OCI-LY3 (cell line): ENCODE results near the gene BTD.
A peak's percentile ranks its signal among the peaks of the same experiment; 100 is the strongest.

ENCODE experiments used
- H2AFZ ChIP-seq: fragments of 200-600, 300-600 bp; shearing (Covaris generic); 2 replicates; pipeline ENCODE4 v1.6.0; 2014; ENCODE audit warnings: antibody characterized with exemption, low read depth, low read length
- H3K27ac ChIP-seq: fragments of 200-600, 300-600 bp; sonication (generic); 2 replicates; pipeline ENCODE4 v1.5.1; 2014; ENCODE audit warnings: mild to moderate bottlenecking, low read length, moderate library complexity, mixed read lengths
- H3K27me3 ChIP-seq: fragments of 200-600, 300-600 bp; sonication (generic); 2 replicates; pipeline ENCODE4 v1.6.1; 2014; ENCODE audit warnings: low read depth, low read length, mixed read lengths
- H3K36me3 ChIP-seq: fragments of 200-600, 300-600 bp; sonication (generic); replicated peaks from 2 replicates; pipeline ENCODE3; 2014; ENCODE audit warnings: low read depth, low read length, mixed read lengths
- H3K4me1 ChIP-seq: fragments of 300-600, 200-600 bp; sonication (generic); 2 replicates; pipeline ENCODE4 v1.6.1; 2014; ENCODE audit warnings: low read length, mixed read lengths
- H3K4me2 ChIP-seq: fragments of 200-600, 300-600 bp; sonication (generic); 2 replicates; pipeline ENCODE4 v1.6.1; 2014; ENCODE audit warnings: low read length, mixed read lengths
- H3K4me3 ChIP-seq: fragments of 300-600, 200-600 bp; sonication (generic); 2 replicates; pipeline ENCODE4 v1.5.1; 2014; ENCODE audit warnings: antibody characterized with exemption, mild to moderate bottlenecking, low read length, moderate library complexity
- H3K79me2 ChIP-seq: fragments of 300-600, 200-600 bp; shearing (Covaris generic); 2 replicates; pipeline ENCODE4 v1.6.1; 2014; ENCODE audit warnings: mild to moderate bottlenecking, low read length, mixed read lengths
- H3K9ac ChIP-seq: fragments of 300-600, 200-600 bp; shearing (Covaris generic); 2 replicates; pipeline ENCODE4 v1.6.0; 2014; ENCODE audit warnings: mild to moderate bottlenecking, low read length, moderate library complexity
- H3K9me3 ChIP-seq: fragments of 200-600, 300-600 bp; shearing (Covaris generic); 2 replicates; pipeline ENCODE4 v1.6.1; 2014; ENCODE audit warnings: low read length, mixed read lengths; ENCODE audit not compliant: insufficient read depth
- H4K20me1 ChIP-seq: fragments of 200-600, 300-600 bp; sonication (generic); 2 replicates; pipeline ENCODE4 v1.6.1; 2016; ENCODE audit warnings: low read length, mixed read lengths; ENCODE audit not compliant: insufficient read depth
- EZH2phosphoT487 ChIP-seq: fragments of 200-600 bp; shearing (Covaris generic); IDR thresholded peaks from 2 replicates; pipeline ENCODE4 v1.6.1; 2018; ENCODE audit warnings: antibody characterized with exemption, mixed run types, low read depth
- TF ChIP-seq, protein P1 (sequence below): fragments of 200-600, 300-600 bp; sonication (generic); IDR thresholded peaks from 2 replicates; pipeline ENCODE4 v1.5.1; 2014; ENCODE audit warnings: antibody characterized with exemption, low read length, low read depth

BTD gene

DNA sequence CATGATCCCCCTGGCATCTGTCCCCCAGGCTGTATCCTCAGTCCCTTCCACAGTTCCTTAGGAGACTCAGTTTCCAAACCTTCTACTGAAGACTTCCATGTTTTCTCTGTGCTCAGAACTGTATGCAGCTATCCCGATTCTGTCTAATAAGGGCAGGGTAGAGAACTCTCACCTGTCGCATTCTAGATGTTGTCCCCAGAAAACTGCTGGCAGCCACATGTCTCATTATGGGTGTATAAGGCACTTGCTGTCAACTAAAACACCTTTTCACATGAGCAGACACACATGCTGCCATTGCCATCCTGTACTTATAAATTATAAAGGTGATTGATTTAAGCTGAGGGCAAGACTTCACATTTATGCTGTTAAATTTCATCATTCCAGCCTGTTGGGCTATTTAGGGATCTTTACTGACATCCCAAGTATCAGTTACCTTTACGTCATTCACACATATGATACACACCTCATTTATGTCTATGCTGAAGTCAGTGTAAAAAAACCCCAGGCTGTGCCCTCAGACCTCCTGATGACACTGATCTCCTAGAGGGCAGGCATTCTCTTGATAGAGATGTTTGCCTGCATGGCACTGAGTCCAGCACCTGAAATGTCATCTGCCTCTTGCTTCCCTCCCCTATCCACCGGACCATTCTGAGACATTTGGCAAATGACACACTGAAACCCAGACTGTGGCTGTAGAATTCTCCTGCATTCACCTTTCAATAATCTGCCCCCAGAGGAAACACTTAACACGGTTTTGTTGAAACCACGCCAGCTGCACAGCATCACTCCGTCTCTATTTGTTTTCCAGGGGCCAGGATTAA lies 35.8 kb downstream of the BTD start:
- H3K4me3 ChIP-seq = no peak overlapping the region
- no peaks in the 10 kb centered on the region for H3K36me3 ChIP-seq
- no peaks in the 10 kb centered on the region for H3K9me3 ChIP-seq
- H3K9ac ChIP-seq = no peak overlapping the region
- H3K4me1 ChIP-seq = peaks cover 37% of the 10 kb centered on the region
- H4K20me1 ChIP-seq = no peaks in the 10 kb centered on the region
- no peak overlapping the region for H3K27ac ChIP-seq
- H3K79me2 ChIP-seq = no peaks in the 10 kb centered on the region
- TF ChIP-seq, protein P1, sequence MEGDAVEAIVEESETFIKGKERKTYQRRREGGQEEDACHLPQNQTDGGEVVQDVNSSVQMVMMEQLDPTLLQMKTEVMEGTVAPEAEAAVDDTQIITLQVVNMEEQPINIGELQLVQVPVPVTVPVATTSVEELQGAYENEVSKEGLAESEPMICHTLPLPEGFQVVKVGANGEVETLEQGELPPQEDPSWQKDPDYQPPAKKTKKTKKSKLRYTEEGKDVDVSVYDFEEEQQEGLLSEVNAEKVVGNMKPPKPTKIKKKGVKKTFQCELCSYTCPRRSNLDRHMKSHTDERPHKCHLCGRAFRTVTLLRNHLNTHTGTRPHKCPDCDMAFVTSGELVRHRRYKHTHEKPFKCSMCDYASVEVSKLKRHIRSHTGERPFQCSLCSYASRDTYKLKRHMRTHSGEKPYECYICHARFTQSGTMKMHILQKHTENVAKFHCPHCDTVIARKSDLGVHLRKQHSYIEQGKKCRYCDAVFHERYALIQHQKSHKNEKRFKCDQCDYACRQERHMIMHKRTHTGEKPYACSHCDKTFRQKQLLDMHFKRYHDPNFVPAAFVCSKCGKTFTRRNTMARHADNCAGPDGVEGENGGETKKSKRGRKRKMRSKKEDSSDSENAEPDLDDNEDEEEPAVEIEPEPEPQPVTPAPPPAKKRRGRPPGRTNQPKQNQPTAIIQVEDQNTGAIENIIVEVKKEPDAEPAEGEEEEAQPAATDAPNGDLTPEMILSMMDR = no peak
- TF ChIP-seq EZH2phosphoT487 = no peak
- H2AFZ ChIP-seq = no peak overlapping the region
- peaks cover 6% of the 10 kb centered on the region; the same call in 1 of the 2 replicates for H3K27me3 ChIP-seq
- peak overlapping the region; percentile 45 for H3K4me2 ChIP-seq

DNA sequence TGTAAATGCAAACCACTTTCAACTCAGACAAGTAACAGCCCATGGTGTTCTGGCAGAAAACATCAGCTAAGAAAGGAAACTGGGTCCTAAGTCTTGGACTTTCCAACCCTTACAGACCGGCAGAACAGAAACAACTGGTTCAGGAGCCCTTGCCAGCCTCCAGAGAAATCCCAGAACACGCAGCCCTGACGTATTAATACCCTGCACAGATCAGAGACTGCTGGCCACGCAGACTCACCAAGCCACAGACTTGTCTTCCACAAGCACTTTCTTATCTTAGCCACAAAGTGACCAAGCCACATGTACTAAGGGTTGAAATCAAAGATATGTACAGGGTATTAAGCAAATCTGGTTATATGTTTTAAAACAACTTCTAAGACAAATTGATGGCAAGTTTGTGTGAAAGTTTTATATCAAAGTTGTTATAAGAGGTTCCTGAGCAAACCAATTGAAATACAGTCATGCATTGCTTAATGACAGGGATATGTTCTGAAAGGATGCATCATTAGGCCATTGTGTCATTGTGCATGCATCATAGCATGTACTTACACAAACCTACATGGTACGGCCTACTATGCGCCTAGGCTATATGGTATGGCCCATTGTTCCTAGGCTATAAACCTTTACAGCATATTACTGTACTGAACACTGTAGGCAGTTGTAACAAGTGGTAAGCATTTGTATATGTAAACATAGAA lies 36.8 kb downstream of the BTD start:
- Histone ChIP-seq H3K4me1 (peaks cover 37% of the 10 kb centered on the region), H3K27ac (peak overlapping the region; percentile 17; the same call in 1 of the 2 replicates), H3K4me2 (peak overlapping the region; percentile 45), H3K9me3 (no peaks in the 10 kb centered on the region), H3K9ac (no peak overlapping the region), H3K4me3 (peak overlapping the region; percentile 6; the same call in 1 of the 2 replicates), H3K79me2 (no peaks in the 10 kb centered on the region), H4K20me1 (no peaks in the 10 kb centered on the region), H3K27me3 (peaks cover 6% of the 10 kb centered on the region; the same call in 1 of the 2 replicates), H2AFZ (no peak overlapping the region), H3K36me3 (no peaks in the 10 kb centered on the region)
- TF ChIP-seq, protein P1 = no peak
- TF ChIP-seq EZH2phosphoT487 = no peak

GRCh38 chr3:15638891-15639262 lies 37.3 kb downstream of the BTD start:
- H3K4me1 ChIP-seq = peaks cover 37% of the 10 kb centered on the region
- H3K27ac ChIP-seq = no peak overlapping the region
- H3K9ac ChIP-seq = no peak overlapping the region
- no peak overlapping the region for H3K4me3 ChIP-seq
- H3K79me2 ChIP-seq = no peaks in the 10 kb centered on the region
- H3K27me3 ChIP-seq = peaks cover 6% of the 10 kb centered on the region; the same call in 1 of the 2 replicates
- H2AFZ ChIP-seq = no peak overlapping the region
- H3K4me2 ChIP-seq = peak overlapping the region; percentile 45
- TF ChIP-seq, protein P1 = no peak
- TF ChIP-seq EZH2phosphoT487 = no peak
- H4K20me1 ChIP-seq = no peaks in the 10 kb centered on the region
- H3K9me3 ChIP-seq = no peaks in the 10 kb centered on the region
- no peaks in the 10 kb centered on the region for H3K36me3 ChIP-seq

DNA sequence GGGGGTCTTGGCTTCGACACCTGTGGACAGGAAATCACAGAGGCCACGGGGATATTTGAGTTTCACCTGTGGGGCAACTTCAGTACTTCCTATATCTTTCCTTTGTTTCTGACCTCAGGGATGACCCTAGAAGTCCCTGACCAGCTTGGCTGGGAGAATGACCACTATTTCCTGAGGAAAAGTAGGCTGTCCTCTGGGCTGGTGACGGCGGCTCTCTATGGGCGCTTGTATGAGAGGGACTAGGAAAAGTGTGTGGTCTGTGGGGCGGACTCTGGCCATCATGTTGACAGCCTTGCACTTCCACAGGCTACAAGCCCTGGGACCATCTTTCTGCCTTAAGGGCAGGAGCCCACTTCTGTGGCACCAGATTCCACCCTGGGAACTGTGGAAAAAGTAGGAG lies 43.7 kb downstream of the BTD start:
- H3K79me2 ChIP-seq = no peaks in the 10 kb centered on the region
- no peak overlapping the region for H2AFZ ChIP-seq
- H4K20me1 ChIP-seq = no peaks in the 10 kb centered on the region
- no peak overlapping the region for H3K4me2 ChIP-seq
- H3K27ac ChIP-seq = no peak overlapping the region
- H3K9me3 ChIP-seq = peaks cover 10% of the 10 kb centered on the region; the same call in 1 of the 2 replicates
- TF ChIP-seq, protein P1 = no peak
- no peak for TF ChIP-seq EZH2phosphoT487
- no peak overlapping the region for H3K4me3 ChIP-seq
- peaks cover 30% of the 10 kb centered on the region for H3K4me1 ChIP-seq
- no peak overlapping the region for H3K9ac ChIP-seq
- H3K27me3 ChIP-seq = peaks cover 36% of the 10 kb centered on the region
- H3K36me3 ChIP-seq = peaks cover 16% of the 10 kb centered on the region
